Activated CD4-positive, alpha-beta T cell treated with anti-CD3 and anti-CD28 coated beads, Interleukin-2, Interleukin-6, amounts not matched to agents 100 ng/mL and 50 ng/mL, durations not matched to agents 16 hours and 8 hours (primary cell): Measurements from ENCODE around the gene UBA7.
"Not testable (repeated sequence)": the region's sequence is repeated elsewhere in the genome, so short reads cannot be mapped to it uniquely, and the experiment has no call there.

Experiments used
- DNase-seq: peaks from one replicate; pipeline ENCODE4 v3.0.0-alpha.2; 2020

UBA7 gene

GRCh38 chr3:49813497-49814174, at the start of gene UBA7:
Gene UBA7, minus strand, starts transcription at chr3:49813953. Its CDS starts 166 bp downstream, at chr3:49813787.
- peak; percentile 42 for DNase-seq

GRCh38 chr3:49859576-49860305, 46.0 kb upstream of the UBA7 start:
- DNase-seq = no peak

- peak; percentile 97 for DNase-seq
These were observed 42.6 kb upstream of the UBA7 start, which contains the start of gene TRAIP for GRCh38 chr3:49856181-49857005. Gene TRAIP, minus strand, starts transcription at chr3:49856564. Its CDS starts 111 bp downstream, at chr3:49856453.

- DNase-seq = no peak
These were observed 41.9 kb upstream of the UBA7 start for GRCh38 chr3:49855662-49856061.

GRCh38 chr3:49845694-49846093, 31.9 kb upstream of the UBA7 start:
- DNase-seq = no peak

GRCh38 chr3:49844464-49845183, 30.9 kb upstream of the UBA7 start:
- no peak for DNase-seq

- DNase-seq = no peak
These were observed 29.2 kb upstream of the UBA7 start for GRCh38 chr3:49842843-49843517.

- DNase-seq = no peak
These were observed 28.1 kb upstream of the UBA7 start for GRCh38 chr3:49841806-49842205.

GRCh38 chr3:49841126-49841696, 27.5 kb upstream of the UBA7 start:
- peak; percentile 28 for DNase-seq

GRCh38 chr3:49840388-49840787, 26.6 kb upstream of the UBA7 start:
- DNase-seq = no peak

GRCh38 chr3:49839193-49839809, 25.5 kb upstream of the UBA7 start:
- peak; percentile 84 for DNase-seq

- no peak for DNase-seq
These were observed 17.6 kb upstream of the UBA7 start for GRCh38 chr3:49831341-49831740.

- no peak for DNase-seq
These were observed 12.3 kb upstream of the UBA7 start for GRCh38 chr3:49826016-49826415.

- not testable (repeated sequence) for DNase-seq
These were observed 9.4 kb upstream of the UBA7 start for GRCh38 chr3:49823131-49823530.

GRCh38 chr3:49812916-49813496, 747 bp downstream of the UBA7 start:
- DNase-seq = no peak

GRCh38 chr3:49807431-49808114, 6.2 kb downstream of the UBA7 start:
- DNase-seq = no peak

- no peak for DNase-seq
These were observed 6.9 kb downstream of the UBA7 start for GRCh38 chr3:49806850-49807249.

- DNase-seq = no peak
These were observed 7.7 kb downstream of the UBA7 start for GRCh38 chr3:49805897-49806701.

- no peak for DNase-seq
These were observed 8.4 kb downstream of the UBA7 start for GRCh38 chr3:49805367-49805782.
